Tibial artery (tissue), 4 donors: ENCODE data around the gene GAK.

Experiments used
- DNase-seq, 2 donors: peaks; one replicate each; pipeline ENCODE4 v3.0.0-alpha.2; 2019
- H3K27ac ChIP-seq, 2 donors: fragments of 200-600 bp; sonication (generic) in 1 of 2; 1 replicate in 1 of 2; 2 replicates in 1 of 2; pipeline ENCODE4 v1.5.1; 2018 to 2019; ENCODE audit warnings: mild to moderate bottlenecking in 1 of 2
- H3K27me3 ChIP-seq, 2 donors: fragments of 200-600 bp; sonication (generic) in 1 of 2; one replicate each; pipeline versions ENCODE4 v1.5.1 to v1.6.0; 2016 to 2019
- H3K36me3 ChIP-seq, 3 donors: fragments of 200-600 bp; sonication (generic) in 2 of 3; one replicate each; pipeline ENCODE4 v1.5.1; 2016 to 2019; ENCODE audit warnings: mild to moderate bottlenecking in 2 of 3
- H3K4me1 ChIP-seq, 4 donors: fragments of 200-600 bp; sonication (generic) in 2 of 4; 1 replicate in 3 of 4; 2 replicates in 1 of 4; pipeline ENCODE4 v1.5.1; 2016 to 2019
- H3K4me3 ChIP-seq, 2 donors: fragments of 200-600 bp; sonication (generic) in 1 of 2; 1 replicate in 1 of 2; 2 replicates in 1 of 2; pipeline ENCODE4 v1.5.1; 2018 to 2019; ENCODE audit warnings: mild to moderate bottlenecking in 2 of 2
- H3K9me3 ChIP-seq, 3 donors: fragments of 200-600 bp; sonication (generic) in 1 of 3; one replicate each; pipeline ENCODE4 v1.5.1; 2016 to 2019
- CTCF ChIP-seq, 2 experiments: fragments of 200-600 bp in 1 of 2; fragments of 450-650 bp in 1 of 2; IDR thresholded peaks; one replicate each; pipeline ENCODE4 v1.5.1; 2017 to 2019; ENCODE audit warnings: antibody characterized with exemption in 2 of 2, mild to moderate bottlenecking in 1 of 2, moderate library complexity in 1 of 2
- intact Hi-C: fragments of 100-400 bp; cut with DNase I; formaldehyde crosslinking; loops from one replicate; pipeline ENCODE4 v1.15.0; 2023; ENCODE audit warnings: low total_unique reads

GAK gene

GRCh38 chr4:889516-889915, 42.6 kb downstream of the GAK start:
- H3K27ac ChIP-seq = no peak overlapping the region
- H3K4me3 ChIP-seq = no peak overlapping the region
- intact Hi-C loops = no loop called here
- no peaks in the 10 kb centered on the region for H3K9me3 ChIP-seq
- no peaks in the 10 kb centered on the region for H3K4me1 ChIP-seq
- no peaks in the 10 kb centered on the region for H3K27me3 ChIP-seq
- TF ChIP-seq CTCF (IDR thresholded peaks at IDR 0.05) = no peak
- DNase-seq = no peak
- H3K36me3 ChIP-seq = peaks cover 46 to 100% (median 70%) of the 10 kb centered on the region in 3 donors

DNA sequence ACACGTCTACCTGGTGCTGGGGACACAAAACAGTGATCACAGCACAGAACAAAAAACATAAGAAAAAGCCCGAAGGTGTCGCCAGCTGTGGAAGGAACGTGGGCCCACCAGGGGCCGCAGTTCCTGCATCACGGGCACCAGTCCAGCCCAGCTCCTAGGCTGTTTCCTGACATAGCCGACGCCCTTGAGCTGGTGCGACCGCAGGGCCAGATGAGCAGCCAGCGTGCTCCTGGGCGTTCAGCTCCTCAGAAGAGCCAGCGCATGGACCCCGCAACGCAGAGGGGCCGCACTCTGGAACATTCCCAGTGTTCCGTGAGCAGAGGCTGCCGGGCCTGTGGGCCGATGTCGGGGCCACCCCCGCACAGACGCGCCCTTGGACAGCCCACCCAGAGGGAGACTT, 44.1 kb downstream of the GAK start:
- intact Hi-C loops = no loop called here
- Histone ChIP-seq H3K27ac (no peak overlapping the region), H3K27me3 (no peaks in the 10 kb centered on the region), H3K4me1 (no peaks in the 10 kb centered on the region), H3K4me3 (no peak overlapping the region), H3K9me3 (no peaks in the 10 kb centered on the region), H3K36me3 (peaks cover 48 to 100% (median 69%) of the 10 kb centered on the region in 3 donors)
- TF ChIP-seq CTCF (IDR thresholded peaks at IDR 0.05) = no peak
- no peak for DNase-seq

DNA sequence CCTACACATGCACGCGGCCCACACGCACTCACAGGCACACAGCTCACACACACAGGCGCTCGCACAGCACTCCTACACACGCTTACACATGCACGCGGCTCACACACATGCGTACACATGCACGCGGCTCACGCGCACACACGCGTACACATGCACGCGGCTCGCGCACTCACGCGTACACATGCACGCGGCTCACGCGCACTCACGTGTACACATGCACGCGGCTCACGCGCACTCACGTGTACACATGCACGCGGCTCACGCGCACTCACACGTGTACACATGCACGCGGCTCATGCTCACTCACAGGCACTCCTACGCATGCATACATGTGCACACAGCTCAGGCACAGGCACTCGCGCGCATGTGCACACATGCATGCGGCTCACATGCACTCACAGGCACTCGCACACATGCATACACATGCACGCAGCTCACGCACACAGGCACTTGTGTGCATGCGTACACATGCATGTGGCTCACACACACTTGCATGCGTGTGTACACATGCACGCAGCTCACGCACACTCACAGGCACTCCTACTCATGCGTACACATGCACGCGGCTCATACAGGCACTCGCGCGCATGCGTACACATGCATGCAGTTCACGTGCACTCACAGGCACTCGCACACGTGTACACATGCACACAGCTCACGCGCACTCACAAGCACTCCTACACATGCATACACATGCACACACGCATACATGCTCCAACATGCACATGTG, 44.9 kb downstream of the GAK start:
- no peak for TF ChIP-seq CTCF (IDR thresholded peaks at IDR 0.05)
- H3K27ac ChIP-seq = no peak overlapping the region
- no peaks in the 10 kb centered on the region for H3K4me1 ChIP-seq
- intact Hi-C loops = no loop called here
- H3K27me3 ChIP-seq = no peaks in the 10 kb centered on the region
- H3K36me3 ChIP-seq = peaks cover 48 to 100% (median 73%) of the 10 kb centered on the region in 3 donors
- no peak overlapping the region for H3K4me3 ChIP-seq
- no peak for DNase-seq
- no peaks in the 10 kb centered on the region for H3K9me3 ChIP-seq

- Histone ChIP-seq H3K4me3 (no peak overlapping the region), H3K4me1 (no peaks in the 10 kb centered on the region), H3K9me3 (no peaks in the 10 kb centered on the region), H3K27ac (no peak overlapping the region), H3K36me3 (peaks cover 58 to 100% (median 83%) of the 10 kb centered on the region in 3 donors), H3K27me3 (no peaks in the 10 kb centered on the region)
- no peak for TF ChIP-seq CTCF (IDR thresholded peaks at IDR 0.05)
- intact Hi-C loops = no loop called here
- no peak for DNase-seq
Observed at GRCh38 chr4:886244-886643, 45.9 kb downstream of the GAK start.

DNA sequence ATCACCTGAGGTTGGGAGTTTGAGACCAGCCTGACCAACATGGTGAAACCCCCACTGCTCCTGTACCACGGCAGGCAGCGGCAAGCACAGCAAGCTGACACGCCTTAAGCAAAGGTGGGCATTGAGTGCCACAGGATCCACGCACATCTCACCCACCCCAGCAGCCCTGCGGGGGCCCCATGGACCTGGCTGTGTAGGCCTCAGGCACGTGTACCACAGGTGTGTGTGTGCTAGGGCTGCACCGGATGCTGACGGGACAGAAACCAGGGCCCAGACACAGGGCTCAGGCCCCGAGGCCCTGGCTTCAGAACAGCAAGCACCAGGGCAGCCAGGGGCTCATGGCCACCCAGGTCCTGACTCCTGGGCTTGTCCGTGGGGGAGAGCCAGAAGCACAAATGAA, 46.8 kb downstream of the GAK start:
- Histone ChIP-seq H3K9me3 (no peaks in the 10 kb centered on the region), H3K4me1 (no peaks in the 10 kb centered on the region), H3K27ac (no peak overlapping the region), H3K4me3 (no peak overlapping the region), H3K36me3 (peaks cover 56 to 100% (median 87%) of the 10 kb centered on the region in 3 donors), H3K27me3 (no peaks in the 10 kb centered on the region)
- DNase-seq = no peak
- TF ChIP-seq CTCF (IDR thresholded peaks at IDR 0.05) = no peak
- intact Hi-C loops = no loop called here
